HG02870 (cell line): ENCODE data around the gene PSMA5.
"Not testable (repeated sequence)": the region's sequence is repeated elsewhere in the genome, so short reads cannot be mapped to it uniquely, and the experiment has no call there.

Experiments used
- ATAC-seq: cut with Tn5 transposase; IDR thresholded peaks from one replicate; pipeline ENCODE4 v1.9.1; 2021; ENCODE audit warnings: mild to moderate bottlenecking, moderate library complexity; ENCODE audit not compliant: unreplicated experiment

PSMA5 gene

DNA sequence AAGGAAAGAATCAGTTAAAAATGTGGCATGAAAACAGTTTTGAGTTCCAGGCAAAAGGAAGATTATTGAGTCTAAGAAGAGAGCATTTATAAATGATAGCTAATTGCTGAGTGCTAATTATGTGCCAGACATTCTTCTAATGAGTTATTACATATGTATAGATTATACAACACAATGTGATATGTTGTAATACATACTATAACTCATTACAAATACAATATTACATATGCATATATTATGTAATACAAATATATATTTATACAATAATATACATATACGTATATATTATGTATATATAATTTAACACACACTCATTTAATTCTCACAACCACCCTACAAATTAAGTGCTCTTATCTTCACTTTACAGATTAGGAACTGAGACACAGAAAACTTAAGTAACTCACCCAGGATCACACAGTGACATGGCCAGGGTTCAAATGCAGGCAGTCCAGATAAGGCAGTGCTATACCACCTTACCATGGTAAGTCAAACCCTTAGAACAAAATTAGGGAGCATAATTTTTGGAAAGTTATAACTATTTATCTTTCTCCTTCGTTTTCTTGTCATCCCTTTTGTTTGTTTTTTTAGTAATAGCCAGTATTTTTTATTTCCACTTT, 32.5 kb downstream of the PSMA5 start:
- ATAC-seq: no peak

DNA sequence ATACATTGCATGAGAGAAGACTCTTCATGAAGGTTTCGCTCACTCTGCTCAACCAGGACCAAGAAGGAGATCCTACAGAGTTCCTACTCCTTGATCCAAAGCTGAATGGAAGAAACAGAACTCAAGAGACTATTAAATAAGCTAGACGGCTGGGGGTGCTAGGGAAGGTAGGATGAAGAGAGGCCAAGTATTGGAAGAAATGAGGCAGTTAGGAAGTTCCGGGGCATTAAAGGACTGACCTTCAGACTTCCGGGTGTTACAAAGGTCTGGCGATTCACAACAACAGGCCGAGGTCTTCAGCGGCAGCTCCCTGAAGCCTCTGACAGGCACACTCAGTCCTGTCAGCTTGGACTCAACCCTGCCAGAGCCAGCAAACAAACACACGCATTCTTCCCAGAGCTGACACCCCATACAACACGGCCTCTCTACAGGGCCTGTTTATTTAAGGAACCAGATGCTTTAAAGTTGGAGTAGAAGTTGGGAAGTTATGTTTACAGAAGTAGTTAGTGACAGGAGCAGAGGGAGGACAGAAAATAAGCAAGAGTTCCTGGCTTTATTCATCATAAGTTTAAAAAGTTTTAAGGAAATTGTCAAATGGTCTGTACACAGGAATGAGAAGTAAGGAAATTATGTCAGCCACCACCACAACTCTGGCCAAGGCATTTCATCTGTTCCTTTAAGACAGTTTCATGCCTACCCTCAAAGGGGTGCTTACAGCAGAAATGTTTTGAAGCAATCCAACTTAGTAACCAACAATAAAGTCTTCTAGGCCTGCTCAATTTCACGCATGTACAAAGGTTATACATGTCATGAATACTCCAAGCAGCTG, 33.2 kb downstream of the PSMA5 start:
- ATAC-seq: no peak

DNA sequence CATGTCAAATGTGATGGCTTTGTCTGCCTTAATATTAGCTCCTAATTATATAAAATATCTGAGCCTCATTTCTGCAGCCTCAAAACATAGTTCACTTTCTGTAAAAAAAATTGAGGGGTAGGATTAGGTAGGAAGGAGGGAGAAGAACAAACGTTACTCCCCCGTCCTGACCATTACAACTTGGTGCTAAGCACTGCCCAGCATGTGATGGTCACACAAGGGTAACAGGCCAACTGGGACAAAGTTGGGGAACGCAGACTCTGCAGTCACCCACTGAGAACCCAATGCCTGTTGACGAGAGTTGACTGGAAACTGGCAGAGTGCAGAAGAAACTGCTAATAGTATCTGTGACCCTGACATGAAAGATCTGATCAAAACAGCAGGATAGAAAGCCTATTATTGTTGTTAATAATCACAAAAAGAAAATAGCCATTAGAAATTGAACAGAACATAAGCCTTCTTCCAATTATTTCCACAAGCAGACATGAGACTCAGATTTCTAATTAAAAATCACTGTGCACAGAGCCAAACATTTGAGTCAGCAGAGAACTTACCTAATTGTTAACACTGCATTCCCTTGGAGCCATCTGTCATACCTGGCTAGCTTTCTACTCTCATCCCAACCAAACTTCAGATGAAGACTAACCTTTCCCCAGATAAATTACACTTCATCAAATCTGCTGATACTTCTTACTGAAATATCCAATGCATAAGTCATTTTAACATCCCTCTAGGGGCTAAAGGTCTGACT, 34.0 kb downstream of the PSMA5 start:
- ATAC-seq: peak; percentile 3

DNA sequence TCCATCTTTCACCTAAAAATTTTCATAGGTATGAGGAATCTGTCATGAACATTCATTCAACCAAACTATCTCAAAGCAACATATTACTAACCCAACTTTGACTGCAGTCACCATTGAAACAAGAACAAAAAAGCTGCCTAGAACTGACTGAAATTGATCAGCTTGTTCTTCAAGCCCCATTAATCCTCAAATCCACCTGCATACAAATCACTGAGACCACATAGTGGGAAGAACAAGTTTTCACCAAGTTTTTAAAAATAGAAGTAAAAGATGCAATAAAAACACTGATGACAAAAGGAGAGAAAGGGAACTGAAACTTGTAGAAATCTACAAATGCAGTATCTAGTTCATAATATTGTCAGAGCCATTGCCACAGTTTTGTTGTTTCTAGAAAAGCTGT, 34.6 kb downstream of the PSMA5 start:
- ATAC-seq: peak; percentile 74

DNA sequence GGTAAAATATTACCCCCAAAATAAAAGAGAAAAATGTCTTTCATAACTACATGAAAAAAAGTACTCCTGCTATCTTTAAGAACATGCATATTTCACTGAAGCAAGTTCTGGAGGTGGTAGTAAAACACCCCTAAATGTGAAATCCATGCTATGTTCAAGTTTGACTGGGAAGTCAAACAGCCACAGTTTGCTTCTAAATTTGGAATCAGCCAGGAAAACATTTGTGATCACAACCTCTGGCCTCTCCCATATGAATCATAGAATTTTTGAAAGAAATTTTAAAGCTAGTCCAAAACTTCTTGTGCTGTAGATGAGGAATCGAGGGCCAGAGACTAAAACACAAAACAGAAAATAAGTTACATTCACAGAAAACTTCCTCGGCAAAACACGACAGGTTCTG, 35.1 kb downstream of the PSMA5 start:
- ATAC-seq: no peak

DNA sequence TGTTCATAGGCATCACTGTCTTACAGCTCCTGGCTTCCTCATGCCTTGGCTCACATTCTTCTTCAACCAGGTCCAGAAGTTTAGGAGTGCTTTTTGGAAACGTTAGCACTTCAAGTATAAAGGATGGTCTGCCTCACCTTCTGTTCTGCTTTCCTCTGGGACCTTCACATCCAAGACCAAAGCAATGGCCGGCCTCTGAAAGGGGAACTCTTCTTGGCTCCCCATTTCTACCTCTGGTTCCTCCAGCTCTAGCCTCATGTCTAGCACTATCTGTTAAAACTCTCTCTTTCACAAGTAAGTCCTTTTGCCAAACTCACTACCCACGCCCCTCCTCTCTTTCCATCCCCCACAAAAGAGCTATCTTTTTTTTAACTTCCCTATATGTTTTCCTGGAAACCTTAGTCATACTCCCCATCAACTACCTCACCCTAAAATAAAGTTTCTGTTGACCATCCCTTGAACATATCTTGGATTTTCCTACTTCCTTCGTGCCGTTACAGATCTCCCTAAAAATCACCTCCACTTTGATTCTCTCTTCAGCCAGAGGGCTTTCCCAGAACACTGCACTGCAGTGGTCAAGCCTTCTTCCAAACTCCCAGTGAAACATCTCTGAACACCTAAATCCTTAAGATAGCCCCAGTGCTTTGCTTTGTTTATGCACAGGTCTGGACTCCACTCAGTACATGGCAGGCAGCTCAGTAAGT, 36.5 kb downstream of the PSMA5 start:
- ATAC-seq: no peak

DNA sequence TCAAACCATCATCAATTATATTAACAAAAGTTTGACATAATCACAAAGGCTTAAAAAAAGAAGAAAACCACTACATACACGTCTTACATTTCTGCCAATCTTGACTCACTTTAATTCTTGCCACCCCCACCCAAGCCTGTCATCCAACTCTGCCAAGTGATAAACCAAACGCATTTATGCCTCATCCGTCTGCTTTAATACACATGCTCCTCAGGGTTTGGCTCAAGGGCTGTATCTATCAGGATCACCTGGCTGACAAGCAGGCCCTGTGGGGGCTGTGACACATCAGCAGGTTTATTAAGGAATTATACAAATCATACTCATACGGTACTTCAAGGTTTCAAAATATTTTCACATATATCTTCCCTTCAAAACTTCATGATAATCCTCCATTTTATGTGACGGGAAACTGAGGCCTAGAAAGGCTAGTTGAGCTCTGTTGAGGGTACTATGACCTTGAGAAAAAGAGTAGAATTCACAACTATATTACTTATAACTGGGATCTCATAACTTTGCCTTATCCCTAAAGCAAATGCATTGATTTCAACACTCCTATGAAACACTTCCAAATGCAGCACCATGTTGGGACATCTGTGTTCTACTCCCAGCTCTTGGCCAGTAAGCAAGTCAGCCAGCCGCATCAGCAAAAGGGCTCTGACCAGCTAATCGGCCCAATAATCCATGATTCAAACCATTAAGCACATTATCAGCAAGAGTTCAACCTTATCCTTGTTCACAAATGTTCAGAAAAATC, 37.2 kb downstream of the PSMA5 start:
- ATAC-seq: no peak

DNA sequence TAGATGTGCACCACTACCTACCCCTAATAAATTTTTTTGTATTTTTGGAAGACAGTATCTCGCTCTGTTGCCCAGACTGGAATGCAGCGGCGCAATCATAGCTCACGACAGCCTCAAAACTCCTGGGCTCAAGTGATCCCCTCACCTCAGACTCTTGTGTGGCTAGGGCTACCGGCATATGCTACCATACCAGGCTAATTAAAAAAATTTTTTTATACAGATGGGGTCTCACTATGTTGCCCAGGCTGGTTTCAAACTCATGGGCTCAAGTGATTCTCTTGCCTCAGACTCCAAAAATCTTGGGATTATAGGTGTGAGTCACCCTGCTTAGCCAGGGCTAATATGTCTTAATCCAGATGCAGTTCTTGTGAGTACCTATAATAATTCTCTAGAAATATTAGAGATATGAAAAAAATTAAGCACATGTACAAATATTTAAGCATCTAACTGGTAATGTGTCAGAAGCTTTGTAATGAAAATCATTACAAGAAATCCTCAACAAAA, 38.0 kb downstream of the PSMA5 start:
- no peak for ATAC-seq

DNA sequence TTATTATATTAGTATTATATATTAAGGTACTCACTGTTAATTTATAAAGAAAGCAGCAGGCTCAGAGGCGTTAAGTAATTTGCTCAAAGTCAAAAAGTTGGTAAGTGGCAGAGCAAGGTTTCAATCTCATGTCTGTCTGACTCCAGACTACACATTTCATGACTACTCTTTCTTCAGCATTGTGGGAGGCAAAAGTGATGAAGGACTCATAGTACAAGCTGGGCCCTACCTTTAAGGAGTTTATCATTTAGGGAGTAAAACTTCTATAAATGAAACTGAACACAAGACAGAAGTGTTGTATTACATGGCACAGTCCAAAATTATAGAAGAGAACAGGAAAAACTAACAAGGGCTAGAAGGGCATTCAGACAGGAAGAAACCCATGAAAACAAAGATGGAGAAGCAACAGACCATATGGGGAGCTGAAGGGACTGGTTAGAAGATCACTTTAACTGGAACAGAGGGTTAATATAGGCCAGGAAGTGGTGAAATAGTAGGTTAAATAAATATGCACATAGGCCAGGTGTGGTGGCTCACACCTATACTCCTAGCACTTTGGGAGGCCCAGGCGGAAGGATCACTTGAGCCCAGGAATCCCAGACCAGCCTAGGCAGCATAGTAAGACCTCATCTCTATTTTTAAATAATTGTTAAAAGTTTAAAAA, 40.1 kb downstream of the PSMA5 start:
- ATAC-seq: no peak

DNA sequence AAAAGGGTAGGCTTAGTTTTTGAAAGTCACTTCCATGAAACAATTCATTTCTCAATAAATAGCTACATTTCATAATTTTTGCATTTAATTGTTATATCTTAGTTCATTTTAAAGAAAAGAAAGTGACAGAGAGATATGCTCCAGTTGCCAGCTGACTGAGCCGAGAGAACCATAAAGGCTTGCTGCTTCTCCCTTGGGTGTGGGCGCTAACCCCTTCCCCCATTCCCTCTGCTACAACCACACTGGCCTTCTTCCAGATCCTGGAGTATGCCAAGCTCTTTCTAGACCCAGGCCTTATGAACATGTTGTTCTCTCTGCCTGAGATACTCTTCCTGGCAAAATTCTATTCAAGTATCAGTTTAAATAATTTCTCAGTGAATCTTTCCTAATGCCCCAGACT, 40.8 kb downstream of the PSMA5 start:
- no peak for ATAC-seq

DNA sequence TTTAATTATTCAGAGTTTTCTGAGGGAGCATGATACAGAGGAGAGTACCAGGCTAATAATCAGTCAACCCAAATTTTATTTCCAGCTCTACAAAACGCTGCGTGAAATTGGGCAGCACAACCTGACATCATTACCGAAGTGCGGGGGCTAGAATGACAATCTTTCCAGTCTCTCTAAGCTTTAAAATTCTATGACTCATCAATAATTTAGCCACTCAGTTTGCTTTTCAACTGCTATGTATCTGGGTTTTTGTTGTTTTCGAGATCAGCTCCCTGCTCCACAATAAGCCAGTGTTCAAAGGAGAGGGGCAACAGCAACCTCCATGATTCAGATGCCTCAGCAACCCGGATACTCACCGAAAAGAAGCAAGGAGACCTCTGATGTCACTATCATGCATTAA, 42.4 kb downstream of the PSMA5 start:
- ATAC-seq: no peak

DNA sequence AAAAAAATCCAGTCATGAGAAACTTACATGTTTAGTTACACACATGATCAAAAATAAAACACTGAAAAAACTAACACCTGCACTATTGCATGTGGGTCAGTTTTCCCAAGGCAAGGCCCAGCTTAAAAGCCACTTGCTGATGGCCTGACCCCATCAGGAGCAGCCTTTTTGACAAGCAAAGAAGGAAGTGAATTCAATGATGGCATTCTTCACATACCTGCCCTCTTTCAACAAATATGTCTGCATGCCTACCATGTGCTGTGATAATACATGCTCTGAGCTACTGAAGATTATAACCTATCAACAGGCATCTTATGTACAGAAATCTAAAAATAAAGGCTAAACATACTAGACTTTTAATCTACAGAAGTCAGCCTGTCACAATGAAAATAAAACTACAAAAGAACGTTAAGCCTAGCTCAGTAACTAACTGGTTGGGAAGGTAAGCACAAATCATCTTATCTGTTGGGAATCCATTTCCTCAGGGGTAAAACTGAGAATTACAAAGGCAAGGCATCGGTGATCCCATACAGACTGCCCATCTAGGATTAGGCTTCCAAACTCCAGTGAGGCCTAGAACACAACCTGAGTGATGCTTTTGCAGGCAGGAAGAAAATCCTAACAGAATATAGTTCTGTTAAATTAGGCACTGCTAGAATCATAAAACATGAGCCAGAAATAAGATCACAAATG, 43.0 kb downstream of the PSMA5 start:
- ATAC-seq: no peak

DNA sequence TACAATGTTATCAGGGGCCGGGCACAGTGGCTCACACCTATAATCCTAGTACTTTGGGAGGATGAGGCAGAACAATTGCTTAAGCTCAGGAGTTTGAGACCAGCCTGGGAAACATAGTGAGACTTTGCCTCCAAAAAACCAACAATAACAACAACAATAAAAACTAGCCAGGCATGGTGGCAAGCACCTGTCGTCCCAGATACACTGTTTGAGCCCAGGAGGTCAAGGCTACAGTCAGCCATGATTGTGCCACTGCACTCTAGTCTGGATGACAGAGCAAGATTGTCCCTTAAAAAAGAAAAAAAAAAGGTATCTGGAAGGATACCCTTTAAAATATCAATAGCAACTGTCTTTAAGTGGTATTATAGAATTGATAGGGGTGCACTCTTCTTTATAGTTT, 44.7 kb downstream of the PSMA5 start:
- no peak for ATAC-seq

DNA sequence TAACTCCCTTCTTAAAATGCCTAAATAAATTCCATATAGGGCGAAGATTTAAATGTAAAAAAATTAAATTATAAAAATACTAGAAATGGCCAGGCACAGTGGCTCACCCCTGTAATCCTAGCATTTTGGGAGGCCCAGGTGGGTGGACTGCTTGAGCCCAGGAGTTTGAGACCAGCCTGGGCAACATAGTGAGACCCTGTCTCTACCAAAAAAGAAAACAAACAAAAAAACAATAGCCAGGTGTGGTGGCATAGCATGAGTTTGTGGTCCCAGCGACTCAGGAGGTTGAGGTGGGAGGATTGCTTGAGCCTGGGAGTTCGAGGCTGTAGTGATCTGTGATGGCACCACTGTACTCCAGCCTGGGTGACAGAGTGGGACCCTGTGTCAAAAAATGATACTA, 46.3 kb downstream of the PSMA5 start:
- ATAC-seq: no peak

DNA sequence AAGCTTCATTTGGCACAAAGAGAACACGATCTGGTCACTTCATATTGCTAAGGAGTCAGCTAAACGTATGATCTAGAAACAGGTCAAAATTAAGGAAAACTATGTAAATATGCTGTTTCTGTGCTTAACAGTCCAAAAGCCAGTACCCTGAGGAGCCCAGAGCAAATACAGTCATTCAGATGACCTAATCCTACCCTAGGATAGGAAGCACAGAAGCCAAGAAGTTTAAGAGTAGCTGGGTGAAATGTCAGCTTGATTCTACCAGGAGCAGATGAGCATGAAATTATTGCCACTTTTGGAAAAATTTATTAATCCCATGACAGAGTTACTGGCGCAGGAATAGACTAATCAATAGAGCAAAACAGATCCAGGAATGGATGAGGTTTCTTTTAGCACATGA, 46.8 kb downstream of the PSMA5 start:
- ATAC-seq: no peak

DNA sequence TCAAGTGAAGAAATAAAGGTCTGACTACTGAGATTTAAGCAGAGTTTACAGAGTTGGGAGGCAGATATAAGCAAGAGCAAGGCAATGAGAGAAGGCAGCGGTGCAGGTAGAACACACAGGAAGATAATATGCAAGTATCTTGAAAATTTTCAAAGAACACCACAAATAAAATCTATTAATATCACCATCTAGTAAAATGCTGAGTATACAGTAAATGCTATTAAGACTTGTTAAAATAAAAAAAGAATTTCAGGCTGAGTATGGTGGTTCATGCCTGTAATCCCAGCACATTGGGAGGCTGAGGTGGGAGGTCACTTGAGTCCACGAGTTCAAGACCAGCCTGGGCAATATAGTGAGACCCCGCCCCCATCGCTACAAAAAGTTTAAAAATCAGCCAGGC, 48.5 kb downstream of the PSMA5 start:
- ATAC-seq: no peak

DNA sequence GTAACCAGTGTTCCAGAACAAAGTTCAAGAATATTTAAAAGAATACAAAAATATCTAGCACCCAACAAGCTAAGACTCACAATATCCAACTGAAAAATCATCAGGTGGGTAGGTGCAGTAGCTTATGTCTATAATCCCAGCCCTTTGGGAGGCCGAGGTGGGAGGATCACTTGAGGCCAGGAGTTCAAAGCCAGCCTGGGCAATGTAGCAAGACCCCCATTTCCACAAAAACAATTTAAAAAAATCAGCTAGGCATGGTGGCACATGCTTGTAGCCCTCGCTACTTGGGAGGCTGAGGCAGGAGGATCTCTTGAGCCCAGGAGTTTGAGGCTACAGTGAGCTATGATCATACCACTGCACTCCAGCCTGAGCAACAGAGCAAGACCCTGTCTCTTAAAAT, 52.6 kb downstream of the PSMA5 start:
- ATAC-seq: not testable (repeated sequence)

DNA sequence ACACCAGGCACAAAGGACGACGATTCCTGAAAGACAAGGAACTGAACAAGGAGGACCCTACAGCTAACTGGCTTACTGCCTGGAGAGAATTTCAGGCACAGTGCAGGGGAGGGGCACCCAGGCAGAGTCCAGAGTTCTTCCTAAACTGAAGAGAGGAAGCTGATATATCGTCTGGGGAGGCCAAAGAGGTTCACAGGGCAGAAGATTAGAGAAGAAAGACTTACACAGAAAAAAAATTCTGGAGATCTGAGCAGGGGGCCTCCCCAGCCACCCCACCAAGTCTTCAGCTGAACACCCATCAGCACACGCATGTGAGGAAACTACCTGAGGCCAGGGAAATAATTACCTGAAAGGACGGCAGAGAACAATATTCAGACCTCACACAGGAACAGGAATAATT, 53.1 kb downstream of the PSMA5 start:
- ATAC-seq: no peak

DNA sequence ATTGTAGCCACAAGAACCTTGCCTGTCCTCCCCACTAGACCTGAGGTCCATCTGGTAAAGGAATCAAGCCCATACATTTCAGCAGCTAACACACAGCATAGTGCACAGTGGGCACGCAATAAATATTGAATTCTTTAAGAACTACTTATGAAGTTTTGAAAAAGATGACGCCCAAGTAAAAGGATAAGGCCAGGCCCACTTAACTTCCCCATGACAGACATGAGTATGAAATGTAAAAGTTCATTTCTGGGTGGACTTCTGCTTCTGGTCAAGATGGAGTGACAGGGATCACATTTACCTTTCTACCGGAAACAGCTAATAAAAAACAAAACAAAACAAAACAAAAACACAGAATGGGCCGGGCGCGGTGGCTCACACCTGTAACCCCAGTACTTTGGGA, 54.0 kb downstream of the PSMA5 start:
- ATAC-seq: no peak
